ENCODE measurements around the gene DHX35. TPM values are rescaled to one million over a fixed set of nuclear protein-coding genes. Genes with fewer than 3 reads are reported as not detected.
A peak's percentile ranks its signal among the peaks of the same experiment; 100 is the strongest.

Gene DHX35
- total and polyA plus RNA-seq, 2 of the 13 experiments (the other 11 are each of a cell fraction or from before 2014, with no cell fraction given) = 25.8 to 28.7 TPM

GRCh38 chr20:39049684-39050554, 87.8 kb downstream of the DHX35 start (continued):
- TF ChIP-seq, protein P1, sequence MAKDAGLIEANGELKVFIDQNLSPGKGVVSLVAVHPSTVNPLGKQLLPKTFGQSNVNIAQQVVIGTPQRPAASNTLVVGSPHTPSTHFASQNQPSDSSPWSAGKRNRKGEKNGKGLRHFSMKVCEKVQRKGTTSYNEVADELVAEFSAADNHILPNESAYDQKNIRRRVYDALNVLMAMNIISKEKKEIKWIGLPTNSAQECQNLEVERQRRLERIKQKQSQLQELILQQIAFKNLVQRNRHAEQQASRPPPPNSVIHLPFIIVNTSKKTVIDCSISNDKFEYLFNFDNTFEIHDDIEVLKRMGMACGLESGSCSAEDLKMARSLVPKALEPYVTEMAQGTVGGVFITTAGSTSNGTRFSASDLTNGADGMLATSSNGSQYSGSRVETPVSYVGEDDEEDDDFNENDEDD (CRISPR knock-in tag; IDR thresholded peaks at IDR 0.05; ENCODE audit: borderline replicate concordance) = peak; percentile 87
- peak; percentile 82 for TF ChIP-seq SKIL (CRISPR knock-in tag; IDR thresholded peaks at IDR 0.05; ENCODE audit: borderline replicate concordance)
- TF ChIP-seq ZC3H13 (CRISPR knock-in tag; IDR thresholded peaks at IDR 0.05) = peak; percentile 94
- 0 out of 2 replicates have a peak, but pooled peaks have one; percentile 24 for TF ChIP-seq SRF (IDR thresholded peaks at IDR 0.05; ENCODE audit: low read depth, low read length)
- no peak for TF ChIP-seq TRIM22 (IDR thresholded peaks at IDR 0.05)
- no peak for TF ChIP-seq ZNF75D (CRISPR knock-in tag; IDR thresholded peaks at IDR 0.05; ENCODE audit: borderline replicate concordance)
- TF ChIP-seq, protein P2, sequence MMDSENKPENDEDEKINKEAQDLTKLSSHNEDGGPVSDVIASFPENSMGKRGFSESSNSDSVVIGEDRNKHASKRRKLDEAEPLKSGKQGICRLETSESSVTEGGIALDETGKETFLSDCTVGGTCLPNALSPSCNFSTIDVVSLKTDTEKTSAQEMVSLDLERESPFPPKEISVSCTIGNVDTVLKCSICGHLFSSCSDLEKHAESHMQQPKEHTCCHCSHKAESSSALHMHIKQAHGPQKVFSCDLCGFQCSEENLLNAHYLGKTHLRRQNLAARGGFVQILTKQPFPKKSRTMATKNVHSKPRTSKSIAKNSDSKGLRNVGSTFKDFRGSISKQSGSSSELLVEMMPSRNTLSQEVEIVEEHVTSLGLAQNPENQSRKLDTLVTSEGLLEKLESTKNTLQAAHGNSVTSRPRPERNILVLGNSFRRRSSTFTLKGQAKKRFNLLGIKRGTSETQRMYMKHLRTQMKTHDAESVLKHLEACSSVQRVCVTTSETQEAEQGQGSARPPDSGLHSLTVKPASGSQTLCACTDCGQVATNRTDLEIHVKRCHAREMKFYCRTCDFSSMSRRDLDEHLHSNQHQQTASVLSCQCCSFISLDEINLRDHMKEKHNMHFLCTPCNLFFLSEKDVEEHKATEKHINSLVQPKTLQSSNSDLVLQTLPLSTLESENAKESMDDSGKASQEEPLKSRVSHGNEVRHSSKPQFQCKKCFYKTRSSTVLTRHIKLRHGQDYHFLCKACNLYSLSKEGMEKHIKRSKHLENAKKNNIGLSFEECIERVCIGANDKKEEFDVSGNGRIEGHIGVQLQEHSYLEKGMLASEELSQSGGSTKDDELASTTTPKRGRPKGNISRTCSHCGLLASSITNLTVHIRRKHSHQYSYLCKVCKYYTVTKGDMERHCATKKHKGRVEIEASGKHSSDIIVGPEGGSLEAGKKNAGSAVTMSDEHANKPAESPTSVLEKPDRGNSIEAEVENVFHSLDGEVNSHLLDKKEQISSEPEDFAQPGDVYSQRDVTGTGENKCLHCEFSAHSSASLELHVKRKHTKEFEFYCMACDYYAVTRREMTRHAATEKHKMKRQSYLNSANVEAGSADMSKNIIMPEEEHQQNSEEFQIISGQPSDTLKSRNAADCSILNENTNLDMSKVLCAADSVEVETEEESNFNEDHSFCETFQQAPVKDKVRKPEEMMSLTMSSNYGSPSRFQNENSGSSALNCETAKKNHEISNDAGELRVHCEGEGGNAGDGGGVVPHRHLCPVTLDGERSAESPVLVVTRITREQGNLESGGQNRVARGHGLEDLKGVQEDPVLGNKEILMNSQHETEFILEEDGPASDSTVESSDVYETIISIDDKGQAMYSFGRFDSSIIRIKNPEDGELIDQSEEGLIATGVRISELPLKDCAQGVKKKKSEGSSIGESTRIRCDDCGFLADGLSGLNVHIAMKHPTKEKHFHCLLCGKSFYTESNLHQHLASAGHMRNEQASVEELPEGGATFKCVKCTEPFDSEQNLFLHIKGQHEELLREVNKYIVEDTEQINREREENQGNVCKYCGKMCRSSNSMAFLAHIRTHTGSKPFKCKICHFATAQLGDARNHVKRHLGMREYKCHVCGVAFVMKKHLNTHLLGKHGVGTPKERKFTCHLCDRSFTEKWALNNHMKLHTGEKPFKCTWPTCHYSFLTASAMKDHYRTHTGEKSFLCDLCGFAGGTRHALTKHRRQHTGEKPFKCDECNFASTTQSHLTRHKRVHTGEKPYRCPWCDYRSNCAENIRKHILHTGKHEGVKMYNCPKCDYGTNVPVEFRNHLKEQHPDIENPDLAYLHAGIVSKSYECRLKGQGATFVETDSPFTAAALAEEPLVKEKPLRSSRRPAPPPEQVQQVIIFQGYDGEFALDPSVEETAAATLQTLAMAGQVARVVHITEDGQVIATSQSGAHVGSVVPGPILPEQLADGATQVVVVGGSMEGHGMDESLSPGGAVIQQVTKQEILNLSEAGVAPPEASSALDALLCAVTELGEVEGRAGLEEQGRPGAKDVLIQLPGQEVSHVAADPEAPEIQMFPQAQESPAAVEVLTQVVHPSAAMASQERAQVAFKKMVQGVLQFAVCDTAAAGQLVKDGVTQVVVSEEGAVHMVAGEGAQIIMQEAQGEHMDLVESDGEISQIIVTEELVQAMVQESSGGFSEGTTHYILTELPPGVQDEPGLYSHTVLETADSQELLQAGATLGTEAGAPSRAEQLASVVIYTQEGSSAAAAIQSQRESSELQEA (CRISPR knock-in tag; IDR thresholded peaks at IDR 0.05; ENCODE audit: not compliant biosample characterization) = peak; percentile 78
- no peak for TF ChIP-seq KDM6A (CRISPR knock-in tag; IDR thresholded peaks at IDR 0.05; ENCODE audit: low read depth)
- peak; percentile 93 for TF ChIP-seq ARID4A (CRISPR knock-in tag; IDR thresholded peaks at IDR 0.05; ENCODE audit: borderline replicate concordance)

All from HepG2 (cell line).